DOHH2 (cell line): ENCODE results near the gene RNF222.

Source experiments
- H3F3A ChIP-seq: fragments of 200-600 bp; sonication (generic), shearing (Covaris generic); 2 replicates; pipeline ENCODE4 v1.6.0; 2016; ENCODE audit warnings: antibody characterized with exemption, mild to moderate bottlenecking; ENCODE audit not compliant: control insufficient read depth, insufficient read depth
- H3K27ac ChIP-seq: fragments of 200-600 bp; sonication (generic); 2 replicates; pipeline ENCODE4 v1.5.1; 2014; ENCODE audit warnings: low read depth, mild to moderate bottlenecking, low read length, moderate library complexity
- H3K27me3 ChIP-seq: fragments of 200-600 bp; sonication (generic); 2 replicates; pipeline ENCODE4 v1.6.1; 2014; ENCODE audit warnings: mild to moderate bottlenecking, low read length, mixed read lengths; ENCODE audit not compliant: control insufficient read depth
- H3K36me3 ChIP-seq: fragments of 200-600 bp; sonication (generic); 2 replicates; pipeline ENCODE4 v1.6.1; 2014; ENCODE audit warnings: mild to moderate bottlenecking, low read length, moderate library complexity, mixed read lengths; ENCODE audit not compliant: control insufficient read depth
- H3K4me1 ChIP-seq: fragments of 200-600 bp; sonication (generic); 2 replicates; pipeline ENCODE4 v1.6.1; 2014; ENCODE audit warnings: mild to moderate bottlenecking, low read length, mixed read lengths; ENCODE audit not compliant: control insufficient read depth
- H3K4me2 ChIP-seq: fragments of 200-600 bp; sonication (generic); 2 replicates; pipeline ENCODE4 v1.6.0; 2014; ENCODE audit warnings: mild to moderate bottlenecking, low read length, moderate library complexity
- H3K4me3 ChIP-seq: fragments of 200-600 bp; sonication (generic); 2 replicates; pipeline ENCODE4 v1.5.1; 2014; ENCODE audit warnings: mild to moderate bottlenecking, low read length, mixed read lengths
- H3K79me2 ChIP-seq: fragments of 200-600 bp; sonication (generic); 2 replicates; pipeline ENCODE4 v1.6.1; 2014; ENCODE audit warnings: mild to moderate bottlenecking, low read length, mixed read lengths; ENCODE audit not compliant: control insufficient read depth
- H3K9me2 ChIP-seq: fragments of 200-600 bp; sonication (generic); replicated peaks from 2 replicates; pipeline ENCODE4 v1.6.1; 2014; ENCODE audit warnings: mild to moderate bottlenecking, low read length, mixed read lengths; ENCODE audit not compliant: control insufficient read depth
- H3K9me3 ChIP-seq: fragments of 200-600 bp; sonication (generic); 2 replicates; pipeline ENCODE4 v1.6.1; 2014; ENCODE audit warnings: antibody characterized with exemption, low read length, mixed read lengths; ENCODE audit not compliant: control insufficient read depth, insufficient read depth
- H4K20me1 ChIP-seq: fragments of 200-600 bp; sonication (generic); 2 replicates; pipeline ENCODE4 v1.6.0; 2014; ENCODE audit warnings: low read depth, mild to moderate bottlenecking, antibody characterized with exemption, low read length, moderate library complexity; ENCODE audit not compliant: control insufficient read depth, insufficient read depth
- CTCF ChIP-seq: fragments of 200-600 bp; sonication (generic); IDR thresholded peaks from one replicate; pipeline ENCODE4 v1.5.1; 2014; ENCODE audit warnings: antibody characterized with exemption, mild to moderate bottlenecking, low read depth, low read length; ENCODE audit not compliant: poor library complexity, severe bottlenecking
- EZH2phosphoT487 ChIP-seq: fragments of 200-600 bp; sonication (generic); IDR thresholded peaks from 2 replicates; pipeline ENCODE4 v1.6.1; 2017; ENCODE audit warnings: borderline replicate concordance, mild to moderate bottlenecking, antibody characterized with exemption, low read length, moderate library complexity, mixed read lengths

Gene RNF222

GRCh38 chr17:8426094-8426720 is 28.6 kb upstream of the RNF222 start:
- TF ChIP-seq EZH2phosphoT487 (no peak), CTCF (no peak)
- Histone ChIP-seq H3K27ac (no peak overlapping the region), H3K27me3 (peaks cover 10% of the 10 kb centered on the region), H3K4me1 (no peaks in the 10 kb centered on the region), H3K9me2 (no peaks in the 10 kb centered on the region), H3K4me2 (no peak overlapping the region), H4K20me1 (no peaks in the 10 kb centered on the region), H3F3A (no peaks in the 10 kb centered on the region), H3K9me3 (no peaks in the 10 kb centered on the region), H3K4me3 (no peak overlapping the region), H3K36me3 (no peaks in the 10 kb centered on the region), H3K79me2 (no peaks in the 10 kb centered on the region)

GRCh38 chr17:8421571-8421970 is 23.9 kb upstream of the RNF222 start:
- no peak for TF ChIP-seq EZH2phosphoT487
- TF ChIP-seq CTCF = no peak
- Histone ChIP-seq H3K79me2 (no peaks in the 10 kb centered on the region), H3K27me3 (peaks cover 43% of the 10 kb centered on the region), H3K4me1 (no peaks in the 10 kb centered on the region), H3K9me2 (no peaks in the 10 kb centered on the region), H3K27ac (no peak overlapping the region), H3K9me3 (no peaks in the 10 kb centered on the region), H4K20me1 (no peaks in the 10 kb centered on the region), H3K4me3 (no peak overlapping the region), H3K36me3 (no peaks in the 10 kb centered on the region), H3F3A (no peaks in the 10 kb centered on the region), H3K4me2 (no peak overlapping the region)

GRCh38 chr17:8420041-8420934 is 22.7 kb upstream of the RNF222 start:
- Histone ChIP-seq H3K27me3 (peaks cover 49% of the 10 kb centered on the region), H3K36me3 (no peaks in the 10 kb centered on the region), H3F3A (no peaks in the 10 kb centered on the region), H3K9me2 (no peaks in the 10 kb centered on the region), H3K9me3 (no peaks in the 10 kb centered on the region), H3K79me2 (no peaks in the 10 kb centered on the region), H4K20me1 (no peaks in the 10 kb centered on the region), H3K4me2 (no peak overlapping the region), H3K27ac (no peak overlapping the region), H3K4me3 (no peak overlapping the region), H3K4me1 (no peaks in the 10 kb centered on the region)
- TF ChIP-seq CTCF (no peak), EZH2phosphoT487 (no peak)
